Glutamatergic neuron (in vitro differentiated cells): ENCODE data around the gene CDH15. TPM values are rescaled to one million over a fixed set of nuclear protein-coding genes. Genes with fewer than 3 reads are reported as not detected.

Experiments
- DNase-seq: peaks from one replicate; pipeline ENCODE4 v3.0.0; 2022
- H3K27ac Mint-ChIP-seq: one replicate; pipeline ENCODE4 v1.8.0; 2020; ENCODE audit warnings: mild to moderate bottlenecking, mixed read lengths, inconsistent platforms; ENCODE audit not compliant: unreplicated experiment
- H3K27me3 Mint-ChIP-seq: one replicate; pipeline ENCODE4 v1.8.0; 2020; ENCODE audit warnings: mild to moderate bottlenecking, moderate library complexity, mixed read lengths, inconsistent platforms; ENCODE audit not compliant: unreplicated experiment
- H3K36me3 Mint-ChIP-seq: one replicate; pipeline ENCODE4 v1.8.0; 2020; ENCODE audit warnings: mild to moderate bottlenecking, mixed read lengths, inconsistent platforms; ENCODE audit not compliant: unreplicated experiment
- H3K4me1 Mint-ChIP-seq: one replicate; pipeline ENCODE4 v1.8.0; 2020; ENCODE audit warnings: mild to moderate bottlenecking, low read depth, mixed read lengths, inconsistent platforms; ENCODE audit not compliant: unreplicated experiment
- H3K4me3 Mint-ChIP-seq: one replicate; pipeline ENCODE4 v1.8.0; 2020; ENCODE audit warnings: mild to moderate bottlenecking, mixed read lengths, inconsistent platforms; ENCODE audit not compliant: unreplicated experiment
- H3K9me3 Mint-ChIP-seq: one replicate; pipeline ENCODE4 v1.8.0; 2020; ENCODE audit warnings: mild to moderate bottlenecking, moderate library complexity, mixed read lengths, inconsistent platforms; ENCODE audit not compliant: unreplicated experiment
- CTCF ChIP-seq: fragments of 200-600 bp; sonication (generic); IDR thresholded peaks from one replicate; pipeline ENCODE4 v1.5.0; 2021; ENCODE audit not compliant: partially characterized antibody, unreplicated experiment
- total RNA-seq: library from RNA; stranded (reverse); fragmentation: NEBNext Ultra II Directional; extraction: Animal tissue kit (Norgen Biotek cat#: 25700); gene quantifications from one replicate; pipeline ENCODE4 v1.2.1, GENCODE V29; 2021; ENCODE audit not compliant: unreplicated experiment

The CDH15 gene
- total RNA-seq, 1 donor from 2014 or later: 12.6 TPM

- no peak overlapping the region for H3K27ac Mint-ChIP-seq
- peaks cover 8% of the 10 kb centered on the region for H3K9me3 Mint-ChIP-seq
- H3K27me3 Mint-ChIP-seq: peaks cover 12% of the 10 kb centered on the region
- no peak for TF ChIP-seq CTCF
- no peak overlapping the region for H3K4me3 Mint-ChIP-seq
- DNase-seq: no peak
- H3K4me1 Mint-ChIP-seq: peaks cover 20% of the 10 kb centered on the region
- no peaks in the 10 kb centered on the region for H3K36me3 Mint-ChIP-seq
Measured at GRCh38 chr16:89159850-89160354, 11.6 kb upstream of the CDH15 start.

- Mint-ChIP-seq H3K36me3 (no peaks in the 10 kb centered on the region), H3K9me3 (peaks cover 8% of the 10 kb centered on the region), H3K4me3 (no peak overlapping the region), H3K27ac (no peak overlapping the region), H3K27me3 (peaks cover 12% of the 10 kb centered on the region), H3K4me1 (peaks cover 12% of the 10 kb centered on the region)
- no peak for TF ChIP-seq CTCF
- DNase-seq: no peak
Measured at GRCh38 chr16:89160977-89161701, 10.4 kb upstream of the CDH15 start.

GRCh38 chr16:89161763-89162713, 9.5 kb upstream of the CDH15 start:
- Mint-ChIP-seq H3K9me3 (peaks cover 8% of the 10 kb centered on the region), H3K27ac (no peak overlapping the region), H3K4me3 (no peak overlapping the region), H3K36me3 (no peaks in the 10 kb centered on the region), H3K4me1 (peaks cover 12% of the 10 kb centered on the region), H3K27me3 (peaks cover 14% of the 10 kb centered on the region)
- no peak for TF ChIP-seq CTCF
- DNase-seq: no peak

- TF ChIP-seq CTCF: no peak
- Mint-ChIP-seq H3K36me3 (no peaks in the 10 kb centered on the region), H3K9me3 (peaks cover 8% of the 10 kb centered on the region), H3K4me1 (peaks cover 14% of the 10 kb centered on the region), H3K27ac (no peak overlapping the region), H3K4me3 (no peak overlapping the region), H3K27me3 (peaks cover 14% of the 10 kb centered on the region)
- no peak for DNase-seq
Measured at GRCh38 chr16:89163297-89163696, 8.3 kb upstream of the CDH15 start.
